HCT116 (cell line): ENCODE measurements around the gene GLIPR1.

Experiments used
- EGR1 ChIP-seq: IDR thresholded peaks from 2 replicates; pipeline ENCODE4 v1.6.1; 2012; ENCODE audit warnings: low read depth
- EZH2 ChIP-seq: fragments of 200-600 bp; sonication (generic); IDR thresholded peaks from 2 replicates; pipeline ENCODE4 v1.6.1; 2017; ENCODE audit warnings: antibody characterized with exemption, mixed run types
- EZH2phosphoT487 ChIP-seq: fragments of 200-600 bp; IDR thresholded peaks from 2 replicates; pipeline ENCODE4 v1.6.1; 2018; ENCODE audit warnings: antibody characterized with exemption, borderline replicate concordance
- POLR2A ChIP-seq: IDR thresholded peaks from 2 replicates; pipeline ENCODE4 v1.7.0; 2011; ENCODE audit warnings: borderline replicate concordance; ENCODE audit not compliant: insufficient read depth, insufficient read length; ENCODE audit errors: extremely low read depth
- POLR2AphosphoS5 ChIP-seq: IDR thresholded peaks from 2 replicates; pipeline ENCODE4 v1.6.1; 2011; ENCODE audit warnings: mild to moderate bottlenecking, low read depth, low read length, moderate library complexity
- REST ChIP-seq: IDR thresholded peaks from 2 replicates; pipeline ENCODE4 v1.6.1; 2012; ENCODE audit warnings: low read depth
- TF ChIP-seq, protein P1 (sequence below), 3 experiments: fragments of 200-600 bp in 1 of 3; sonication (generic) in 1 of 3; IDR thresholded peaks in 2 of 3; conservative IDR thresholded peaks in 1 of 3; 2 replicates each; pipeline ENCODE4 v1.5.1; 2012 to 2017; ENCODE audit warnings: low read depth in 2 of 3, low read length in 2 of 3, antibody characterized with exemption in 1 of 3, borderline replicate concordance in 1 of 3, control low read depth in 1 of 3, mild to moderate bottlenecking in 1 of 3, mixed read lengths in 1 of 3, mixed run types in 1 of 3, moderate library complexity in 1 of 3; ENCODE audit not compliant: insufficient read depth in 1 of 3
- TF ChIP-seq, protein P2 (sequence below): IDR thresholded peaks from 2 replicates; pipeline ENCODE4 v1.6.1; 2012

- TF ChIP-seq, protein P1, sequence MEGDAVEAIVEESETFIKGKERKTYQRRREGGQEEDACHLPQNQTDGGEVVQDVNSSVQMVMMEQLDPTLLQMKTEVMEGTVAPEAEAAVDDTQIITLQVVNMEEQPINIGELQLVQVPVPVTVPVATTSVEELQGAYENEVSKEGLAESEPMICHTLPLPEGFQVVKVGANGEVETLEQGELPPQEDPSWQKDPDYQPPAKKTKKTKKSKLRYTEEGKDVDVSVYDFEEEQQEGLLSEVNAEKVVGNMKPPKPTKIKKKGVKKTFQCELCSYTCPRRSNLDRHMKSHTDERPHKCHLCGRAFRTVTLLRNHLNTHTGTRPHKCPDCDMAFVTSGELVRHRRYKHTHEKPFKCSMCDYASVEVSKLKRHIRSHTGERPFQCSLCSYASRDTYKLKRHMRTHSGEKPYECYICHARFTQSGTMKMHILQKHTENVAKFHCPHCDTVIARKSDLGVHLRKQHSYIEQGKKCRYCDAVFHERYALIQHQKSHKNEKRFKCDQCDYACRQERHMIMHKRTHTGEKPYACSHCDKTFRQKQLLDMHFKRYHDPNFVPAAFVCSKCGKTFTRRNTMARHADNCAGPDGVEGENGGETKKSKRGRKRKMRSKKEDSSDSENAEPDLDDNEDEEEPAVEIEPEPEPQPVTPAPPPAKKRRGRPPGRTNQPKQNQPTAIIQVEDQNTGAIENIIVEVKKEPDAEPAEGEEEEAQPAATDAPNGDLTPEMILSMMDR (IDR thresholded peaks at IDR 0.05 in 2 of 3, conservative IDR thresholded peaks at IDR 0.05 in 1 of 3; ENCODE audit: borderline replicate concordance in 1 of 3, insufficient read depth in 1 of 3, low read depth in 2 of 3, low read length in 2 of 3), result no peak
- TF ChIP-seq EGR1, result no peak
- TF ChIP-seq EZH2phosphoT487, result no peak
- TF ChIP-seq POLR2AphosphoS5, result no peak
- TF ChIP-seq POLR2A, result no peak
- TF ChIP-seq EZH2, result no peak
- TF ChIP-seq REST, result no peak
- TF ChIP-seq, protein P2, sequence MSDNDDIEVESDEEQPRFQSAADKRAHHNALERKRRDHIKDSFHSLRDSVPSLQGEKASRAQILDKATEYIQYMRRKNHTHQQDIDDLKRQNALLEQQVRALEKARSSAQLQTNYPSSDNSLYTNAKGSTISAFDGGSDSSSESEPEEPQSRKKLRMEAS, result no peak
Observed at GRCh38 chr12:75444429-75445136, 36.0 kb upstream of the GLIPR1 start.
